ENCODE data around the gene GATA2. TPM values are rescaled to one million over a fixed set of nuclear protein-coding genes. Genes with fewer than 3 reads are reported as not detected.

Gene GATA2
- total and polyA plus RNA-seq, 2 donors (not counting 1 experiment from before 2014, with no cell fraction given) = 0.27 TPM; not detected in 1

DNA sequence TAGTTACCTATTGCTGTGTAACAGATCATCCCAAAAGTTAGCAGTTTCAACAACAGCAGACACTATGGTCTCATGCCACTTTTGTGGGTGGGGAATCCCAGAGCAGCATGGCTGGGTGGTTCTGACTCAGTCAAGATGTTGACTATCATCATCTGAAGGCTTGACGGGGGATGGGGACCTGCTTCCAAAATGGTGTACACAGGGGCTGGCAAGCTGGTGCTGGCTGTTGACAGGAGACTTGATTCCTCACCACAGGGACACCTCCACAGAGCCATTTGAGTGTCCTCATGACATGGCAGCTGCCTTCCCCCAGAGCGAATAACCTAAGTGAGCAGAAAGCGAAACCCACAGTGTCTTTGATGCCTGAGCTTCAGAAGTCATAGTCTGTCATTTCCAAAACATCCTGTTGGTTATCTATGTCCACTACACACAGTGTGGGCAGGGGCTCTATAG is 45.4 kb downstream of the GATA2 start:
- no peaks in the 10 kb centered on the region for H3K36me3 ChIP-seq (replicated peaks in 1 of 2; ENCODE audit: control extremely low read depth in 1 of 2, control insufficient read depth in 1 of 2, extremely low read depth in 1 of 2, insufficient read depth in 2 of 2, low read length in 1 of 2)
- ATAC-seq (ENCODE audit: low read depth) = no peak
- no peaks in the 10 kb centered on the region for H3K79me2 ChIP-seq (ENCODE audit: control insufficient read depth, insufficient read depth, low read length)
- no peak overlapping the region for H2AFZ ChIP-seq (ENCODE audit: insufficient read depth, low read depth, low read length, poor library complexity, severe bottlenecking)
- peaks cover 6% of the 10 kb centered on the region for H3K4me1 Mint-ChIP-seq
- peaks cover 0 to 22% (median 0%) of the 10 kb centered on the region in 3 donors for H3K9me3 ChIP-seq (ENCODE audit: control extremely low read depth in 1 of 3, control insufficient read depth in 2 of 3, insufficient read depth in 1 of 3, low read length in 2 of 3)
- H3K4me2 ChIP-seq (replicated peaks; ENCODE audit: low read depth, low read length, poor library complexity, severe bottlenecking) = no peak overlapping the region
- intact Hi-C loops (cut with micrococcal nuclease) = no loop called here
- TF ChIP-seq CTCF (IDR thresholded peaks at IDR 0.05) (no peak), EZH2 (IDR thresholded peaks at IDR 0.05; ENCODE audit: borderline replicate concordance, insufficient read depth, low read depth, low read length, poor library complexity, severe bottlenecking) (no peak)
- H4K20me1 ChIP-seq (ENCODE audit: control insufficient read depth, insufficient read depth, low read length, poor library complexity, severe bottlenecking) = no peaks in the 10 kb centered on the region
- no peak overlapping the region for H3K27ac Mint-ChIP-seq
- 89% methylated on average over 3 of the region's 3 CpGs for WGBS (ENCODE audit: insufficient coverage)
- peaks cover 12% of the 10 kb centered on the region for H3K9me3 Mint-ChIP-seq (ENCODE audit: insufficient read depth)
- H3K27ac ChIP-seq (ENCODE audit: low read length in 2 of 2) = no peak overlapping the region
- H3K4me3 Mint-ChIP-seq = no peak overlapping the region
- no peaks in the 10 kb centered on the region for H3K4me1 ChIP-seq (ENCODE audit: control insufficient read depth in 2 of 2, insufficient read depth in 2 of 2, low read length in 2 of 2)
- no peak overlapping the region for H3K4me3 ChIP-seq (ENCODE audit: control extremely low read depth in 1 of 5, extremely low read depth in 1 of 5, insufficient read depth in 1 of 5, low read depth in 2 of 5, low read length in 4 of 5)
- peaks cover 39% of the 10 kb centered on the region for H3K27me3 Mint-ChIP-seq
- H3K27me3 ChIP-seq (replicated peaks in 1 of 4; ENCODE audit: control extremely low read depth in 1 of 4, control insufficient read depth in 3 of 4, insufficient read depth in 4 of 4, low read length in 3 of 4) = peaks cover 0 to 8% (median 0%) of the 10 kb centered on the region in 4 experiments
- CTCF ChIA-PET = interaction anchor here (1.0 kb wide), 1 partner anchor 21 kb away, joined by 4 read pairs; no protein-coding TSS in a partner anchor
- POLR2A ChIA-PET = no interaction called here
- no peak for DNase-seq
- H3K9ac ChIP-seq (ENCODE audit: low read length) = no peak overlapping the region

DNA sequence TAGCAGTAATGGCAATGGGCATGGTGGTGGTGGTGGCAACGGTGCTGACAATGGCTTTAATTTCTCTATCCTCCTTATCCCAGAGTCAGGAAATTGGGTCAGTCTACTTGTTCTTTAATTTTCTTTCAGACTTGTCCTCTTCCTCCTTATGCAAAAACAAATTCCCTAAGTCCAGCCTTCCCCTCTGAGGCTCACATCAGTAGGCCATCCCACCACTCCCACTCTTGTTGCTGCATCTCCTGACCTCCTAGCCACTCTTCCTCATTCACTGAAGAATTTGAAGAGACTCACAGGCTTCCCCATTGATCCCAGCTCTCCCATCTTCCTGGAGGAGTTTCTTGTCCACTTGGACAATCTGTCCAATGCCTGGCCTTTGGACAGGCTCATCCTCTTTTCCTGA is 46.2 kb downstream of the GATA2 start:
- H3K27me3 Mint-ChIP-seq = peaks cover 36% of the 10 kb centered on the region
- H3K27ac Mint-ChIP-seq = no peak overlapping the region
- H3K4me1 Mint-ChIP-seq = peaks cover 6% of the 10 kb centered on the region
- TF ChIP-seq CTCF (IDR thresholded peaks at IDR 0.05) (no peak), EZH2 (IDR thresholded peaks at IDR 0.05; ENCODE audit: borderline replicate concordance, insufficient read depth, low read depth, low read length, poor library complexity, severe bottlenecking) (no peak)
- DNase-seq (no peak), ATAC-seq (ENCODE audit: low read depth) (no peak)
- no peak overlapping the region for H3K4me2 ChIP-seq (replicated peaks; ENCODE audit: low read depth, low read length, poor library complexity, severe bottlenecking)
- H3K36me3 ChIP-seq (replicated peaks in 1 of 2; ENCODE audit: control extremely low read depth in 1 of 2, control insufficient read depth in 1 of 2, extremely low read depth in 1 of 2, insufficient read depth in 2 of 2, low read length in 1 of 2) = no peaks in the 10 kb centered on the region
- H3K4me3 ChIP-seq (ENCODE audit: control extremely low read depth in 1 of 5, extremely low read depth in 1 of 5, insufficient read depth in 1 of 5, low read depth in 2 of 5, low read length in 4 of 5) = no peak overlapping the region
- no peak overlapping the region for H2AFZ ChIP-seq (ENCODE audit: insufficient read depth, low read depth, low read length, poor library complexity, severe bottlenecking)
- ChIA-PET CTCF (no interaction called here), POLR2A (no interaction called here)
- H3K79me2 ChIP-seq (ENCODE audit: control insufficient read depth, insufficient read depth, low read length) = no peaks in the 10 kb centered on the region
- H3K4me3 Mint-ChIP-seq = no peak overlapping the region
- no peak overlapping the region for H3K9ac ChIP-seq (ENCODE audit: low read length)
- no CpG with 5 or more reads among the region's 1 CpG for WGBS (ENCODE audit: insufficient coverage)
- H3K9me3 ChIP-seq (ENCODE audit: control extremely low read depth in 1 of 3, control insufficient read depth in 2 of 3, insufficient read depth in 1 of 3, low read length in 2 of 3) = peaks cover 0 to 22% (median 0%) of the 10 kb centered on the region in 3 donors
- peaks cover 0 to 7% (median 0%) of the 10 kb centered on the region in 4 experiments for H3K27me3 ChIP-seq (replicated peaks in 1 of 4; ENCODE audit: control extremely low read depth in 1 of 4, control insufficient read depth in 3 of 4, insufficient read depth in 4 of 4, low read length in 3 of 4)
- H3K27ac ChIP-seq (ENCODE audit: low read length in 2 of 2) = no peak overlapping the region
- no peaks in the 10 kb centered on the region for H4K20me1 ChIP-seq (ENCODE audit: control insufficient read depth, insufficient read depth, low read length, poor library complexity, severe bottlenecking)
- peaks cover 12% of the 10 kb centered on the region for H3K9me3 Mint-ChIP-seq (ENCODE audit: insufficient read depth)
- no peaks in the 10 kb centered on the region for H3K4me1 ChIP-seq (ENCODE audit: control insufficient read depth in 2 of 2, insufficient read depth in 2 of 2, low read length in 2 of 2)
- intact Hi-C loops (cut with micrococcal nuclease) = no loop called here

Measured in B cell (primary cell).